Ishikawa (cell line): ENCODE measurements around the gene CFAP45.

Experiments
- CEBPB ChIP-seq: IDR thresholded peaks from 2 replicates; pipeline ENCODE4 v1.6.1; 2012
- CREB1 ChIP-seq: IDR thresholded peaks from 2 replicates; pipeline ENCODE4 v1.6.1; 2012; ENCODE audit warnings: low read depth
- EGR1 ChIP-seq: IDR thresholded peaks from 2 replicates; pipeline ENCODE4 v1.6.1; 2012
- EP300 ChIP-seq: IDR thresholded peaks from 2 replicates; pipeline ENCODE4 v1.6.1; 2012; ENCODE audit warnings: borderline replicate concordance
- FOXM1 ChIP-seq: IDR thresholded peaks from 2 replicates; pipeline ENCODE4 v1.6.1; 2012; ENCODE audit warnings: low read depth, borderline replicate concordance
- NFIC ChIP-seq: IDR thresholded peaks from 2 replicates; pipeline ENCODE4 v1.6.1; 2012
- RAD21 ChIP-seq: IDR thresholded peaks from 2 replicates; pipeline ENCODE4 v1.6.1; 2012; ENCODE audit warnings: low read depth
- TAF1 ChIP-seq: IDR thresholded peaks from 2 replicates; pipeline ENCODE4 v1.6.1; 2012; ENCODE audit warnings: low read depth, mild to moderate bottlenecking
- TCF12 ChIP-seq: IDR thresholded peaks from 2 replicates; pipeline ENCODE4 v1.6.1; 2012; ENCODE audit warnings: low read depth
- TEAD4 ChIP-seq: IDR thresholded peaks from 2 replicates; pipeline ENCODE4 v1.6.1; 2012
- YY1 ChIP-seq: IDR thresholded peaks from 2 replicates; pipeline ENCODE4 v1.6.1; 2012; ENCODE audit warnings: low read depth
- ZBTB7A ChIP-seq: IDR thresholded peaks from 2 replicates; pipeline ENCODE4 v1.6.1; 2012; ENCODE audit warnings: low read depth
- TF ChIP-seq, protein P1 (sequence below): IDR thresholded peaks from 2 replicates; pipeline ENCODE4 v1.6.1; 2012; ENCODE audit warnings: low read depth, mild to moderate bottlenecking
- TF ChIP-seq, protein P2 (sequence below): IDR thresholded peaks from 2 replicates; pipeline ENCODE4 v1.6.1; 2012
- TF ChIP-seq, protein P3 (sequence below): IDR thresholded peaks from 2 replicates; pipeline ENCODE4 v1.6.1; 2012

CFAP45 gene

DNA sequence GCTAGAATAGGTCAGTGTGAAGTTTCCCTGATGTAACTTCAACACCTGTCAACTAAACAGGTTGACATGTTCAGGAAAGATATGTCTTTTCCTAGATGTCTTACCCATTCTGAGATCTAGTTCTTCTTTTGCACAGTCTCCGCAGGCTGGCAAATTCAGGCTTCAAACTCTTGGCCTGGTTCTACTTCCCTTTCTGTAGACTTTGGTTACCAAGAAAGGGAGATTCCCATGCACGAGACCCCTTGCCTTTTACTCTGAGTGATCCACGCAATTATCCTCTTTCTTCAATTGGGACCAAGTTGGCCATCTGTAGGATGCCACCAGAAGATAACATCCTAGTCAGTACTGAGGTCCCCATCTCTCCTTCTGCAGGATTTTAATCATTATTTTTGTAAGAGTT lies 2.0 kb downstream of the CFAP45 start:
- TF ChIP-seq, protein P1, sequence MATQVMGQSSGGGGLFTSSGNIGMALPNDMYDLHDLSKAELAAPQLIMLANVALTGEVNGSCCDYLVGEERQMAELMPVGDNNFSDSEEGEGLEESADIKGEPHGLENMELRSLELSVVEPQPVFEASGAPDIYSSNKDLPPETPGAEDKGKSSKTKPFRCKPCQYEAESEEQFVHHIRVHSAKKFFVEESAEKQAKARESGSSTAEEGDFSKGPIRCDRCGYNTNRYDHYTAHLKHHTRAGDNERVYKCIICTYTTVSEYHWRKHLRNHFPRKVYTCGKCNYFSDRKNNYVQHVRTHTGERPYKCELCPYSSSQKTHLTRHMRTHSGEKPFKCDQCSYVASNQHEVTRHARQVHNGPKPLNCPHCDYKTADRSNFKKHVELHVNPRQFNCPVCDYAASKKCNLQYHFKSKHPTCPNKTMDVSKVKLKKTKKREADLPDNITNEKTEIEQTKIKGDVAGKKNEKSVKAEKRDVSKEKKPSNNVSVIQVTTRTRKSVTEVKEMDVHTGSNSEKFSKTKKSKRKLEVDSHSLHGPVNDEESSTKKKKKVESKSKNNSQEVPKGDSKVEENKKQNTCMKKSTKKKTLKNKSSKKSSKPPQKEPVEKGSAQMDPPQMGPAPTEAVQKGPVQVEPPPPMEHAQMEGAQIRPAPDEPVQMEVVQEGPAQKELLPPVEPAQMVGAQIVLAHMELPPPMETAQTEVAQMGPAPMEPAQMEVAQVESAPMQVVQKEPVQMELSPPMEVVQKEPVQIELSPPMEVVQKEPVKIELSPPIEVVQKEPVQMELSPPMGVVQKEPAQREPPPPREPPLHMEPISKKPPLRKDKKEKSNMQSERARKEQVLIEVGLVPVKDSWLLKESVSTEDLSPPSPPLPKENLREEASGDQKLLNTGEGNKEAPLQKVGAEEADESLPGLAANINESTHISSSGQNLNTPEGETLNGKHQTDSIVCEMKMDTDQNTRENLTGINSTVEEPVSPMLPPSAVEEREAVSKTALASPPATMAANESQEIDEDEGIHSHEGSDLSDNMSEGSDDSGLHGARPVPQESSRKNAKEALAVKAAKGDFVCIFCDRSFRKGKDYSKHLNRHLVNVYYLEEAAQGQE, result no peak
- no peak for TF ChIP-seq NFIC
- no peak for TF ChIP-seq EGR1
- no peak for TF ChIP-seq EP300
- TF ChIP-seq TCF12, result no peak
- TF ChIP-seq, protein P2, sequence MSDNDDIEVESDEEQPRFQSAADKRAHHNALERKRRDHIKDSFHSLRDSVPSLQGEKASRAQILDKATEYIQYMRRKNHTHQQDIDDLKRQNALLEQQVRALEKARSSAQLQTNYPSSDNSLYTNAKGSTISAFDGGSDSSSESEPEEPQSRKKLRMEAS, result no peak
- TF ChIP-seq, protein P3, sequence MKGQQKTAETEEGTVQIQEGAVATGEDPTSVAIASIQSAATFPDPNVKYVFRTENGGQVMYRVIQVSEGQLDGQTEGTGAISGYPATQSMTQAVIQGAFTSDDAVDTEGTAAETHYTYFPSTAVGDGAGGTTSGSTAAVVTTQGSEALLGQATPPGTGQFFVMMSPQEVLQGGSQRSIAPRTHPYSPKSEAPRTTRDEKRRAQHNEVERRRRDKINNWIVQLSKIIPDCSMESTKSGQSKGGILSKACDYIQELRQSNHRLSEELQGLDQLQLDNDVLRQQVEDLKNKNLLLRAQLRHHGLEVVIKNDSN, result no peak
- TF ChIP-seq CREB1, result no peak
- TF ChIP-seq TAF1, result no peak
- TF ChIP-seq ZBTB7A, result no peak
- no peak for TF ChIP-seq YY1
- no peak for TF ChIP-seq FOXM1
- TF ChIP-seq TEAD4, result no peak
- no peak for TF ChIP-seq RAD21
- TF ChIP-seq CEBPB, result no peak

DNA sequence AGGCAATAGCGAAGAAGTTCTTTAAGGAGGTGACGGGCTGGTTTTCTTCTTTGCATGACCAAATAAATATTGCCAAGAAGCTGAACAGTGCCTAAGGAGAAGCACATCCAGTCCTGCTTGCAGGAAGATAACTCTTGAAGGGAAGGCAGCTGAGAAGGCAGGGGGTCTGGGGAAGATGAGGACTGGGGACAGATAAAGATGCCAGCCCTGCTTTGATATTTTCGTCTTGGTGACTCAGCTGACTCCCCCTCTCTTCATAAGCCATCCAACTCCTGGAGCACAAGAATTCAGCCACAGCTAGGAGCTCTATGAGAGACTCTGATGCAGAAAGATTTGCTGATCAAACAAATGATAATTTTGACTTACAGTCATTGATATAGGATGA lies 3.4 kb downstream of the CFAP45 start:
- no peak for TF ChIP-seq CREB1
- no peak for TF ChIP-seq NFIC
- no peak for TF ChIP-seq EP300

DNA sequence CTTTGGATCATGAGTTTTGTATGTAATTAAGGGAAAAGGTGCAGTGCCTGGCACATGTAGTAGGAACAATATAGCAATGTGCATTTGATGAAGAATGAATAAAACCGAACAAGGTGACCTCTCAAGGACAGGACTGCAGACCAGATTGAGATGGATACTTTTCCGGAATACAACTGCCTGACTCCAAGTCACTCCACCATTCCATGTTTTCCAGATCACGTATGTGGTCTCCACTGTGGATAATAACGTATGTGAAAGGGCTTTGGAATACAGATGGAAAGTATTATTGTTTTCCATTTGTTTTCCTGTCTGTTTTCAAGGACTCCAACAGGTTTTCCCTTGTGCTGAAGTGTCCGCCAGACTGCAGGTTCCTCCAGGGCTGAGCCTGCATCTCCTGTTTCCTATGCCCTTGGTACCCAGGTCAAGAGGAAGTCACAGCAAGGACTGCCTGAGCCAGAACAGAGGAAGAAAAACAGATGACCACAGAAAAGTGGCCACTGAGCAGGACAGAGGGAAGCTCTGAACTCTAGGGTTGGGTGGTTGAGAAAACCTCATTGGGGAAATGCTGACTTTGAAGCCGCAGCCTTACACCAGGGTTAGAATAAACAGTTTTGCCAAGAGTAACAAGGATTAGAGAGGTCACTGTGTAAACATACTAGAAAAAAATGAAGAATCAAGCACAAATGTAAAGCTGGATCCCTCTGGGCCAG lies 4.0 kb downstream of the CFAP45 start:
- TF ChIP-seq CREB1 (no peak), EGR1 (no peak), TEAD4 (no peak), YY1 (no peak), NFIC (no peak), FOXM1 (no peak), TCF12 (no peak), TAF1 (no peak), RAD21 (no peak), CEBPB (no peak), ZBTB7A (no peak), EP300 (no peak)
- TF ChIP-seq, protein P3, result no peak
- TF ChIP-seq, protein P1, result no peak
- TF ChIP-seq, protein P2, result no peak

DNA sequence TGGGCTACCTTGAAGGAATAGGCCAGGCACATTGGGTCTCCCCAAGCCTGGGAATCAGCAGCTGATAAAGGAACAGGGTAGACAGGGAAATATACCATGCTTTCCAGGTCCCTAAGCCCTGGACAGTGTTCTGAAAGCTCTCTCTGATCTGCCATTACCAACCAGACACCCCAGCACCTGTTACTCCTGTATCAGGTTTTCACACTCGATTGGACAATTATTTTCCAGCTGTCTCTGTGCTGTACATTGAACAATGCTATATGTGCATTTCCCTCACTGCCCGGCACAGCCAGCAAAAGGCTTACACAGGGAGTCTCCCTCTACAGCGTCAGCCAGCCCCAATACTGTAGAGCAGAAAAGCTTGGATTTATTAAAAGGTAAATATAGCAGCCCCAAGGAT lies 4.7 kb downstream of the CFAP45 start:
- TF ChIP-seq TEAD4 (no peak), CEBPB (no peak), EP300 (no peak), ZBTB7A (no peak), FOXM1 (no peak), CREB1 (no peak), TAF1 (no peak), NFIC (no peak), RAD21 (no peak), EGR1 (no peak), TCF12 (no peak), YY1 (no peak)
- TF ChIP-seq, protein P2, result no peak
- TF ChIP-seq, protein P3, result no peak
- TF ChIP-seq, protein P1, result no peak
